Stimulated activated CD8-positive, alpha-beta memory T cell treated with anti-CD3 and anti-CD28 coated beads, Interleukin-7, amount 100 ng/mL, for 4 hours (primary cell): ENCODE measurements around the gene ACTL10.
"Not testable (repeated sequence)": the region's sequence is repeated elsewhere in the genome, so short reads cannot be mapped to it uniquely, and the experiment has no call there.

Experiments used
- DNase-seq, 2 donors: peaks; one replicate each; pipeline ENCODE4 v3.0.0-alpha.2; 2020; ENCODE audit warnings: low read depth in 2 of 2

Gene ACTL10

DNA sequence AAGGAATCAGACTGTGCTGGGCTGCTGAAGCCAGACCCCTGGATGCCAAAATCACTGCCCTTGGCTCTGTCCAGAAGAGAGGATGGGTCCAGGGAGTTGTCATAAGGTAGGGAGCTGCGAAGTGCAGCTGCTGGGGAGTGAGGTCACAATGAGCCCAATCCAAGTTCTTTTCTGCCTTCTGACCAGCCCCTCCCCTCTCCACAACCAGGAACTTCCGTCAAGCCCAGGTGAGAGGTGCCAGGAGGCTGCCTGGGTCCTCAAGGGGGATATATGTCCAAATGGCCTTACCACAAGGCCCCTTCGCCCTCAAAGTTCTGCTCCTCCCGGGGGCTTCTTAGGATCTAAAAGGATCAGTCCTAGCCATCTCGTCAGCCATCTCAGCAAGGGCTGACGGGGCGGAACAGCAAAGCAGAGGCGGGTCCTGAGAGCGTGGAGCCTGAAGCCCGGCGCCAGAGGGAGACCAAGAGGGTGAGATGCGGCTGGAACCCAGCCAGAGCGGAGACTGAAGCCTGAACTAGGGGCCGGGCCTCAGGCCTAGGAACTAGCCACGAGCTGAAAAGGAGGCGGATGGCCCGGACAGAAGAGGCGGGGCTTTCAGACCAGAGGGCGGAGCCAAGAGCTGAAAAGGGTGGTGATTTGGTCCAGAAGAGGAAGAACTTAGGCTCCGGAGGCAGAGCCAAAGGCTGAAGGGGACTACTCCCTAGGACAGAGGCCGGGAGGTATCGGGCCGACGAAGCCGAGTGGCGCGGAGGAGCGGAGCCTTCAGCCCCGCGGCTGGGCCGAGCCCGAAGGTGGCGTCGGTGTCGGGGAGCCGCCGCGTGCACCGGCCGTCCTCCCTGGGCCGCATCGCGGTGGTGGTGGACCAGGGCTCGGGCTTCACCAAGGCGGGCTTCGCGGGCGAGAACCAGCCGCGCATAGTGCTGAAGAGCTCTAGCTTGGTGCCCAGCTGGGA is at the start of gene ACTL10:
ACTL10 (plus strand) TSS at position 651 of the 952 bp plus-strand sequence. CDS start 555 bp downstream, outside the sequence.
- peak; percentile 64 to 73 for DNase-seq

DNA sequence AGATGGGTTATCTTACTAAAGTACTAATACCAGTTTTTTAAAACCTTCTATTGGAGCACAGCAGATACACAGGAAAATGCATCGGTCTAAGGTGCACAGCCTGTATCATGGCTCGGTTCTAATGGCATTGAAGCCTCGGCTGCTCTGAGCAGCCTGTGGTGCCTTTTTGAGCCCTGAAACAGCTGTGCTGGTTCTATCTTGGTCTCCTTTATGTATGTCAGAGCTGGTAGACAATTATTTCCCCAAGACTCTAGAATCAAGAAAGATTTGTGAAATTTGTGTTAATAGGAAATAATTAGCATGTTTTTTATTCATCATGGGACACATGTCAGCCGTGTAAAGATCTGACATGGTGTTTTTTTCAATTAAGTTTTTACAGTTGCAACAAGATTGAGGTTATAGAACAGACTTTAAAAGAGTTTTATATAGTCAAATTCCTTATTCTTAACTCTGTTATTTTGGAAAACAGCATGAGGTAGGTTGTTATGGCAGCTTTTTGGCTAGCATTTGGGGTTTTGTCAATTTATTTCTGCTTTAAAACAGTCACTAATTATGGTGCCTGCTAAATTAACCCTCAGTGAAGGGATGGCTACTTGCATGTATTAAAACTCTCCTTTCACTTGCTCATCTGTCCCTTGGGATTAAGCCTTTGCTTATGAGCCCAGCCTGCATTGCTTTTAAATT is 44.9 kb upstream of the ACTL10 start:
- DNase-seq: no peak

DNA sequence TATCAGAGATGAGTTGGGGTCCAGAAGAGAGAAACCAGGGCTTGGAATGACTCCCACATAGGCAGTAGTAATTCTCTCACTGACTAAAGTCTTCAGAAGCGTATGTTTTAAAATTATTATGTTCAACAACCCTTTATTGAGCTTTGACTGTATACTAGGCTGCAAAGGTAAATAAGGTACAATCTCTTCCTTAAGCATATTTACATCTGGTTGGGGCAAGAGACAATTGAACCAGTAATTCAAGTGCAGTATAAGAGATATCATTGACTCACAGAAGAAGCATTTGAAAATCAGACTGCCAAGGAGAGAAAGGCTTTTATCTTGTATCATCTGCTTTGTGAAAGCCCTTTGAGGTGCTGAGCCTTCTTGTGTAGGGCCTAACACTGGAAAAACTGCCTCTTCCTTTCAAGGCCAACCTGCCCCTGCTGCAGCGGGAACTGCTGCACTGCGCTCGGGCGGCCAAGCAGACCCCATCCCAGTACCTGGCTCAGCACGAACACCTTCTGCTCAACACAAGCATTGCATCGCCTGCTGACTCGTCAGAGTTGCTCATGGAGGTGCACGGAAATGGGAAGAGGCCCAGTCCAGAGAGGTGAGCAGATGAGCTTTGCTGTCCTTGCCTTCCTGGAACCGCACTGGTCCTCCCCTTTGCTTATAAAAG is 43.9 kb upstream of the ACTL10 start:
- DNase-seq: no peak

DNA sequence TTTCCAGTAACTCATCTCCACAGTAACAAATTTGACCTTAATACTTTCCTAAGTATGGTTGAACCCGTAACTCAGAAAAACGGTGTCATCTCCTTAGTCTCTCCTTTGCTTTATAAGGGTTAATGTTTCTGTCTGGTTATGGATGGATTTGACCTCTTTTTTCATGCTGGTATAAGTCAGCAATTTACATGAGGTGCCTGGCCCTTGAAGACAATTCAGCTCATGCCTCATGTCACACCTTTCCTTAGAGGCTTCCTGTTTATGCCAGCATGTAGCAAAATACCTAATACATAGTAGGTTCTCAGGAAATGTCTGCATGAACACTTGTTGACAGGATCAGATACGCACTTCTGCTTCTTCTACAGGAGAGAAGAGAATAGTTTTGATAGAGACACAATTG is 42.3 kb upstream of the ACTL10 start:
- no peak for DNase-seq

DNA sequence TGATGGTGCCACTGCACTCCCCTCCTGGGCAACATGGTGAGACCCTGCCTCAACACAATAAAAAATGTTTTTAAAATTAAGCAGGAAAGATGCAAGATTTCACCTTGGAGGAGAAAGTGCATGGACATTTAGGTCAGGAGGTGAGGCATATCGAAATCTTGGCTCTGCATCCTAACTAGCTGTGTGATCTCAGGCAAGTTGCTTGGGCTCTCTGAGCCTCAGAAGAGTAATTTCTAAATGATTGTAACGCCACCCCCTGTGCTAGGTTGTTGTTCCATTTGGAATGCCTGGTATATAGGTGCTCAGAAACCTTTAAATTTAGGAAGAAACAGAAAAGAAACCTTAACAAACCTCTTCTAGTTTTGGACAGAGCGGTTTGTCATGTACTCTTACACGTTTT is 40.6 kb upstream of the ACTL10 start:
- no peak for DNase-seq

DNA sequence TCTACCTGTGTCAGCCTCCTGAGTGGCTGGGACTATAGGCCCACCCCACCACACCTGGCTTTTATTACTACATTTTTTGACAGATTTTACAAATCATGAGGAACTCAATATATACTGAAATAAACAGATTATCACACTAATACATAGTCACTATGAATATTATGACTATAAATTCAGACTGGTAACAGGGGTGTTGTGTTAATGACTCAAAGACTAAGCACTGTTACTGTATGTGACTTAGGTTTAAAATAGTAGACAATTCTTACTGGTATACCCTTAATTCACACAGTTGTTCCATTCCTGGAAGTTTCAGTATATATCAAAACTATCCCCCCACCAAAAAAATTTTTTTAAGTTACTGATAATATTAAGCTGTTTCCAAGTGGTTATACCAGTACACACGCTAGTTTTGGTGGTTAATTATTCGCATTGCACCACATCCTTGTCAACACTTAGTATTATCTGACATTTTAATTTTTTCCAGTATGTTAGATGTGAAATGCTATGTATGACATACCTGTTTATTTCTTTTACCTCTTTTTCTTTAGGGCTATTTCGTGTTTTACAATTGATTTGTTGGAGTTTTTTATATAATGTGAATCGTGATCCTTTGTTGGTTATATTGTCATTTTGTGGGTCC is 39.0 kb upstream of the ACTL10 start:
- DNase-seq: no peak

DNA sequence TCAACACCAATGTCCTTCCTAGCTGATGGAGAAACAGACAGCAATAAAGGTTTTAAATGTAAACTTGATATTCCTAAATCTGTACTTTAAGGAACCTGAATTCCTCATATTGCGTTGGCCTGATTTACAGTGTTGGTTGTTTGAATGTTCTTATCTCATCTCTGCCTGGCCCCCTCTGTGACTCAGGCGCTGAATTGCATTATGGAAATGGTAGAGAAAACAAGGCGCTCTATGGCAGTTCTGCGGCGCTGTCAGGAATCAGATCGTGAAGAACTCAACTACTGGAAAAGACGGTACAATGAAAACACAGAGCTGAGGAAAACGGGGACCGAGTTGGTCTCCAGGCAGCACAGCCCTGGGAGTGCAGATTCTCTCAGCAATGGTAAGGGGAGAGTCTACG is 37.2 kb upstream of the ACTL10 start:
- DNase-seq: no peak

DNA sequence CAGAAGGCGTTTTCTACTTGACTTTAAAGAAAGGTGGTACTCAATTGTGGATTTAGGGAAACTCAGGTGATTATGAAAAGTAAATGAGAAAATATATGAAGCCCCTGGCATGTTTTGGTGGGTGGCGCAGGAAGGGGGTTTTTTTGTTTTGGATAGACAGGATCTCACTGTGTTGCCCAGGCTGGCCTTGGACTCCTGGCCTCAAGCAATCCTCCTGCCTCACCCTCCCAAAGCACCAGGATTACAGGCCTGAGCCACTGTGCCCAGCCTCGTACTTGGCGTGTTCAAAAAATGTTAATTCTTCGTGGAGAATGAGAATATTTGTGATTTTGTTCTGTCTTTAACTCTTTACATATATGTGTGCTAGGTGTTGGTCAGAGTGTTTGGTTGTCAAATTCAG is 36.8 kb upstream of the ACTL10 start:
- no peak for DNase-seq

DNA sequence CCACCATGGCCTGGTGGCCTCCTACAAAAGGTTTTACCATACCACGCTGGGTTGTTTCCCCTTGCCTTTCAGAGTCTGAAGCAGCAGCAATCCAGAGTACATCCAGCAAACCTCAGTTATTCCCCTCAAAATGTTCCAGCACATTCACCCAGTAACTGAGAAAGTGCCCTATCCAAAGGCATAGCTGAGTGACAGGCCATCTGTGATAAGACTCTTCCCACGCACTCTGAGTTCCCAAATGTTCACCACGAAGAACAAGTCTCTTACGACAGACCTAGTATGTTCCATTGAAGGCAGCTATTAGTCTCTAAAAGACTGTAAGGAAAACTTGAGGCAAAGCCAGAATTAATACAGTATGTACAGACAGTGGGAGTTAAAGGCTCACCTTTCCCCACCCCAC is 36.2 kb upstream of the ACTL10 start:
- DNase-seq: no peak

DNA sequence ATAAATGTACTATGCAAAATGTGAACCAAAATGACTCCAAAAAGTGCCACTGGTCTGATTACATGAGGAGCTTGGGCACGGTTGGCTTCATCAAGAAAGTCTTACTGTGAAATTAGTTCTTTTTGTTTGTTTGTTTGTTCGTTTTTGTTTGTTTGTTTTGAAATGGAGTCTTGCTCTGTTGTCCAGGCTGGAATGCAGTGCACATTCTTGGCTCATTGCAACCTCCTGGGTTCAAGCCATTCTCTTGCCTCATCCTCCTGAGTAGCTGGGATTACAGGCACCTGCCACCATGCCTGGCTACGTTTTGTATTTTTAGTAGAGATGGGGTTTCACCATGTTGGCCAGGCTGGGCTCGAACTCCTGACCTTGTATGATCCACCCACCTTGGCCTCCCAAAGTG is 34.8 kb upstream of the ACTL10 start:
- not testable (repeated sequence) for DNase-seq

DNA sequence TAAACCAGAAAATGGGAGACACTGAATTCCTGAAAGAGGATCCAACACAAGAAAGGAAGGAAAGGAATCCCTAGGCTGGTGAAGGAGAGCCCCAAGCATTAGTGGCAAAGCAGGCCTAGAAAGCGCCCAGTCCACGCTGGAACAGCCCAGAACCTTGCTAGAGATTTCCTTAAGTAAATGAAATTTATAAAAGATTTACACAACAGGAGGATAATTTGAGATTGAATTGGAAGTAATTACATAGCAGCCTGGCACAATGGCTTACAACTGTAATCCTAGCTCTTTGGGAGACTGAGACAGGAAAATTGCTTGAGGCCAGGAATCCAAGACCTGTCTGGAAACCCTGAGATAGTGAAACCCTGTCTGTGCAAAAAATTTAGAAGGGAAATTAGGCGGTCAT is 31.4 kb upstream of the ACTL10 start:
- no peak for DNase-seq

DNA sequence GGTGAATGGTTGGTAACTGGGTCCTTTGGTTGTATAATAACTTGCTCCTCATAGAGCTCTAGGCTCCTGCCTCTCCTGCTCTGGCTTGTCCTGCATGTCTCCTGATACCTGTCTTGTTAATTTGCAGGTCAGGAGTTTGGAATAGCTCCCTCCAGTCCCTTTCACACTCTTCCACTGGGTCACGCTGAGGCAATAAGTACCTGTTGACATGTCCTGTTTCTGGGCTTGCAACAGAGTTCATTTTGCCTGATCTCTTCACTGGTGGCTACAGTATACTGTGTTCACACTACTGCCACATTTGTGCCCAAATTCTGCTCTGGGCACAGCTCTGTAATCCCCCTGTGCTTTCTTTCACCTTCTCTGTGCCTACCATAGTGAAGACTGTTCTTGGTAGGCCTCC is 30.0 kb upstream of the ACTL10 start:
- no peak for DNase-seq

DNA sequence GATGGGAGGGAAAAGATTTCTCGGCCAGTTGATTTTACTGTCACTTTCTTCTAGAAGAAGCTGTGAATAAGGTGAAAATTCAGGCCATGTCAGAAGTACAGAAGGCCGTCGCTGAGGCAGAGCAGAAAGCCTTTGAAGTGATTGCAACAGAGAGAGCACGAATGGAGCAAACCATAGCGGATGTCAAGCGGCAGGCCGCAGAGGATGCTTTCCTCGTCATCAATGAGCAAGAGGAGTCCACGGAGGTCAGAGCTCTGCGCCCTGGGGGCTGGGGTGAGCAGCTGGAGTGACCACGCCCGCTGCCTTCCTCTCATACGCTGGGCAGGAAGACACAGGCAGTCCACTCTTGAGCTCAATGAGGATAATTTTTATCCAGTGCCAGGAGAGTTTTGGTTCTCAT is 26.5 kb upstream of the ACTL10 start:
- DNase-seq: no peak

DNA sequence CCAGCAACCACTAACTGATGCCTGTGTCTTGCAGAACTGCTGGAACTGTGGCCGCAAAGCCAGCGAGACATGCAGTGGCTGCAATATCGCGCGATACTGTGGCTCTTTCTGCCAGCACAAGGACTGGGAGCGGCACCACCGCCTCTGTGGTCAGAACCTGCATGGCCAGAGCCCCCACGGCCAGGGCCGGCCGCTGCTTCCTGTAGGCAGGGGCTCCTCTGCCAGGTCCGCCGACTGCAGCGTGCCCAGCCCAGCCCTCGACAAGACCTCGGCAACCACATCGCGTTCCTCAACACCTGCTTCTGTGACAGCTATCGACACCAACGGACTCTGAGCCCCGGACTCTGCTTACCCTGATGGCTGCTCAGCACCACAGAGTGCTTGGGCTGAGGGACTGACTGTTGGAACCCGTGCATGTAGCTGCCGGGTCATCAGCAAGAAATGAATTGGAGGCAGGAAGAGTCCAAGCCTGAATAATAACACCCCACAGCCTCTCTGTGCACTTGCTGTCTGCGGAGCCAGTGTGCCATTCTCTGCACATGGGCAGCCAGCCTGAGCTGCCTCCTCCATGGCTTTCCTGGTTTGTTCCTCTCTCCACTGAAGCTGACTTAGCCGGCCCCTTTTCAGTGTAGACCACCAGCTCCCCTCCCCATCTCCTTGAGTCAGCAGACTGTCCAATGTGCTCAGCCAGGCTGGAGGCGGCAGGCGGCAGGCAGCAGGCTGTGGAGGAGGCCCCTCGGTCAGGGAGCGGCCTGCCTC is 22.3 kb upstream of the ACTL10 start:
- DNase-seq: no peak

DNA sequence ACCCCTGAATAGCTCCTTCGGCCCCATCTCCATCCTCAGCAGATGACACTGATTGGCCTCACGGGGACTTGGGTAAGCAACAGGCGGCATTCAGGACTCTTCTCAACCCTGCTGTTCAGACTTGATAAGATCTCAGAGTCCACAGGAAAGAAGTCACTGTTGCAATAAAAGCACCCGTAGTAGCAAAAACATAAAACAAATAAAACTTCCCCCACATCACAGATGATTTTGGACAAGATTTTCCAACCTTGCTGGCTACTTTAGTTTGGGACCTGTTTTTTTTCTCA is 21.7 kb upstream of the ACTL10 start:
- DNase-seq: no peak

DNA sequence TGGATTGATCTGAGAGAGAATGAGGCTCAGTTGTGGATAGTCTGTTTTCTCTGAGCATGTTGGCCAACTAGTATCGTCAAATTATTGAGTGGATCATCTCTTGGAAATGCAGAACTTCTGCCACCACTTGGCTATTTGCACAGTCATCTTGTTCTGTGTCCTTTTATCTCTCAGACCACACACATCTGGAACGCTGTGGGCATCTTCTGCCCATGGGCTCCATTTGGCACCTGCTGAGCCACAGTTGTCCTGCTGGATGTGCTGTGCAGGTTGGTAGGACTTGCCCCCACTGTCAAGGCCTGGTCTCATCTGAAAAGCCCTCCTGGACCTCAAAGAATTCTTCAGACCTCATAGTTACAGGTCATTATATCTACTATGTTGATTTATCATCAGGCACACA is 21.3 kb upstream of the ACTL10 start:
- no peak for DNase-seq

DNA sequence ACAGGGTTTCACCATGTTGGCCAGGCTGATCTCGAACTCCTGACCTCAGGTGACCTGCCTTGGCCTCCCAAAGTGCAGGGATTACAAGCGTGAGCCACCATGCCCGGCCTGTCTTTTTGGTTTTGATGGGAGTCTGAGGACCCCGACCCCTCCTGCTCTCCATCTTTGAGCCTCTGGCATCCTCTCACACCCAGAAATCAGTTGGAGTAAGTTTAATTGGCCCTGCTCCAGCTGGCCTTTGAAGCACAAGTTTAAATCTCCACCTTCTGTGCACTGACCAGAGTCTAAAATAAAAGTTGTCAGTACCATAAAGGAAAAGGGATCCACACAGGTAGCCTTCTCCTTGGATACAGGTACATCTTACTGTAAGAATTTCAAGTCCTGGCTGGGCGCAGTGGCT is 20.6 kb upstream of the ACTL10 start:
- no peak for DNase-seq

DNA sequence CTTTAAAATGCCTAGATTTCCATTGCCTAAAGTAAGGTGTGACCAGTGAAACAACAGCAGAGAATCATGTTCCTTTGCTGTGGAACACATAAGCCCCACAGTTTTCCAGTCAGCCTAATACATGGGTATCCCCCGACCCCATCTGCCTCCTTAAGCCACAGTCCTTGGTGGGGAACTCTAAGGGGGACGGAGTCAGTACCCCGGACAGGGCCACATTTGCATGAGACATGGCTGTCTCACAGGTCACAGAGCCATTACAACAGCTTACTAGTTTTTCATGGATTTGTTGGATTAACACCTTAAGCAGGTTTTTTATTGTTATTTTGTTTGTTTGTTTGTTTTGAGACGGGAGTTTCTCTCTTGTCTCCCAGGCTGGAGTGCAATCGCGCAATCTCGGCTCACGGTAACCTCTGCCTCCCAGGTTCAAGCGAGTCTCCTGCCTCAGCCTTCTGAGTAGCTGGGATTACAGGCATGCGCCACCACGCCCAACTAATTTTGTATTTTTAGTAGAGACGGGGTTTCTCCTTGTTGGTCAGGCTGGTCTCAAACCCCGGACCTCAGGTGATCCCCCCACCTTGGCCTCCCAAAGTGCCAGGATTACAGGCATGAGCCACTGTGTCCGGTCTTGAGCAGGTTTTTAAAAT is 19.7 kb upstream of the ACTL10 start:
- not testable (repeated sequence) for DNase-seq

DNA sequence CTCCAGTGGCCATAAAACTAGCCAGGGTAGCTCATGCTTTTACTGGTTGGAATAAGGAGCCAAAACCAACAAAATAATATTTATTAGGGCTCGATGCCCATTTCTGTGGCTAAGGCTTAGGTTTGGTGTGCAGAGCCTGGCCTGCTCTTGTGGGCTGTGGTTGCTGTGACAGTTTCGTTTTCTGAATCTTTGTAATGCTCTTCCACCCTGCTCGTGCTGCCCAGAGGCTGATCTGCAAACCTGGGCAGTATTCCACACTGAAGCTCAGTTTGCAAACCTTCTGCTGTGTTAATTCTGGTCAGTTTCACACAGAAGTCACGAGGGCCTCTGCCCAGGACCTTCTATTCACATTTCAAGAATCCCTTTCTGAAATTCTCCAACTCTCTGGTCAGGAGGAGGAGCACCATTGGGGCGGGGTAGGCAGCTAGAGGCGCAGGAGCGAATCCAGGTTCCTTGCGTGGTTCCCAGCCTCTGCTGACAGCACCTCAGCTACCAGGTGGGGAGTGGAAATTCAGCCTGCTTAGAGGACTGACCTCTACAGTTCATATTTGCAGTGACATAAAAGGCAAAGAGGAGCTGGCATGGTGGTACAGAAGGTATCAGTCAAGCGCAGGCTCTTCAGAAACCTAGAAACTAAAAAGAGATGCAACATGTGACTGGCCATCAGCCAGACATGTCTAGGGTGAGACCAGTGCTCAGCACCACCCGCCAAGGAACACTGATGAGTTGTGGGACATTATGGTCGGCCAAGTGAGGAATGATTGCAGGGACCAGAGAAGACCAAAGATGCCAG is 18.9 kb upstream of the ACTL10 start:
- DNase-seq: no peak

DNA sequence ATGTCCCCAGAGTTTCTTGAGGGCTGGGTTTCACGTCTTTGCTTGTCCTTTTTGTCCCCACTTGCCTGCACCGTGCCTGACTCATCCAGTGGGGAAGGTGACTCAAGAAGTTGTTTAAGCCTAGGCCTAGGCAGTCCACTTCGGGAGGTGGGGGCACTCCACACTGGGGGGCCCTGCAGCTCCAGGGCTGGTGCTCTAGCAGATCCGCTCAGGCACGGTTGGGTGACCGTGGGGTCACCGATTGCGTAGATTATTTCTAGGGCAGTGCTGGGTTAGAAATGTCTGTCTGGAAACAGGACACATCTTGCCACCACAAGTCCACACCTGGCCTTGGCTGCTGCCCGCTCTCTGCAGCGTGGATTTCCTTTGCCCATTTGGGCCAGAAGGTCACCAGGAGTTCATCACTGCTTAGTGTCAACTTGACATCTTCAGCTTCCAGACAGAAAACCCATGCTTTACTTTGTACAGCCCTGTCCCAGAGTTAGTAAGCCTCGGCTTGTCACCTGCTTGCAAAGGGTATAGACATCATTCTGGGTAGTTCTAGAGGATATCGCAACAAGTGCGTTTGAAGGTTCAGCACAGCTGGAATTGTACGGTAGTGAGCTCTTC is 18.2 kb upstream of the ACTL10 start:
- DNase-seq: no peak
